Smooth muscle cell (in vitro differentiated cells): Measurements from ENCODE around the gene PHTF2. TPM values are rescaled to one million over a fixed set of nuclear protein-coding genes. Genes with fewer than 3 reads are reported as not detected.

Experiments
- DNase-seq: peaks from one replicate; lab custom pipeline; 2025; ENCODE audit not compliant: unreplicated experiment; lab: John Stamatoyannopoulos, UW
- H2AFZ ChIP-seq: fragments of 200-600 bp; sonication (generic); 2 replicates; pipeline ENCODE4 v1.6.0; 2016; ENCODE audit warnings: antibody characterized with exemption, low read depth, mild to moderate bottlenecking
- H3F3A ChIP-seq: fragments of 200-600 bp; sonication (generic); 2 replicates; pipeline ENCODE4 v1.6.0; 2017; ENCODE audit warnings: antibody characterized with exemption, low read depth
- H3K27ac ChIP-seq: fragments of 200-600 bp; sonication (generic); 2 replicates; pipeline ENCODE4 v1.5.1; 2016; ENCODE audit warnings: low read depth, mild to moderate bottlenecking
- H3K27me3 ChIP-seq: fragments of 200-600 bp; sonication (generic); 2 replicates; pipeline ENCODE4 v1.6.1; 2016; ENCODE audit warnings: low read depth, mild to moderate bottlenecking
- H3K36me3 ChIP-seq: fragments of 200-600 bp; sonication (generic); 2 replicates; pipeline ENCODE4 v1.5.1; 2016; ENCODE audit warnings: low read depth
- H3K4me1 ChIP-seq: fragments of 200-600 bp; sonication (generic); 2 replicates; pipeline ENCODE4 v1.5.1; 2016; ENCODE audit warnings: low read depth
- H3K4me2 ChIP-seq: fragments of 200-600 bp; sonication (generic); 2 replicates; pipeline ENCODE4 v1.6.0; 2016; ENCODE audit warnings: mild to moderate bottlenecking
- H3K4me3 ChIP-seq: fragments of 200-600 bp; sonication (generic); 2 replicates; pipeline ENCODE4 v1.5.1; 2016; ENCODE audit warnings: mild to moderate bottlenecking
- H3K79me2 ChIP-seq: fragments of 200-600 bp; sonication (generic); 2 replicates; pipeline ENCODE4 v1.6.0; 2016; ENCODE audit warnings: low read depth, mild to moderate bottlenecking
- H3K9ac ChIP-seq: fragments of 200-600 bp; sonication (generic); 2 replicates; pipeline ENCODE4 v1.6.0; 2016; ENCODE audit warnings: low read depth
- H3K9me3 ChIP-seq: fragments of 200-600 bp; sonication (generic); replicated peaks from 2 replicates; pipeline ENCODE4 v1.5.1; 2016; ENCODE audit warnings: low read depth
- H4K20me1 ChIP-seq: fragments of 200-600 bp; sonication (generic); 2 replicates; pipeline ENCODE4 v1.6.0; 2016; ENCODE audit warnings: low read depth
- WGBS: methylation state at CpG from one replicate; pipeline ENCODE4 v1.1.7; 2016; ENCODE audit warnings: low lambda C conversion rate; 5-methylcytosine and 5-hydroxymethylcytosine counted together
- polyA plus RNA-seq: library from polyadenylated mRNA; unstranded; fragments of >200 nt; fragmentation: Nextera tagmentation; extraction: Ambion mirVana; gene quantifications from 2 replicates; pipeline ENCODE4 v1.2.1, GENCODE V29; 2016
- total RNA-seq: library from RNA; depleted of rRNA; stranded (reverse); fragments of >200 nt; gene quantifications from 2 replicates; pipeline ENCODE4 v1.2.3, GENCODE V29; 2014
- TF ChIP-seq, protein P1 (sequence below): fragments of 200-600 bp; sonication (generic); IDR thresholded peaks from 2 replicates; pipeline ENCODE4 v1.5.1; 2017; ENCODE audit warnings: borderline replicate concordance, mild to moderate bottlenecking, antibody characterized with exemption; ENCODE audit not compliant: insufficient read depth, poor library complexity, severe bottlenecking

Gene PHTF2
- total and polyA plus RNA-seq, 2 experiments from 2014 or later: 66.6 to 100 TPM

DNA sequence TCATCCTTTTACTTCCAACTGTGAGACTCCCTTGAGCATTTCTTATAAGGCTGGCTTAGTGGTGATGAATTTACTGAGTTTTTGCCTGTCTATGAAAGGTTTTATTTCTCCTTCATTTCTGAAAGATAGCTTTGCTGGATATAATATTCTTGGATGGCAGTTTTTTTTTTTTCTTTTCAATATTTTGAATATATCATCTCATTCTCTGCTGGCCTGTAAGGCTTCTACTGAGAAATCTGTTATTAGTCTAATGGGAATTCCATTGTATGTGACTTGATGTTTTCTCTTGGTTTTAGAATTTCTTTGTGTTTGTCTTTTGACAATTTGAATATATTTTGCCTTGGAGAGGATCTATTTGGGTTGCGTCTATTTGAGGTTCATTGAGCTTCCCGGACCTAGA is 22.4 kb downstream of the PHTF2 start:
- WGBS: 97% methylated on average over 2 of the region's 2 CpGs
- Histone ChIP-seq H4K20me1 (peaks cover 16% of the 10 kb centered on the region), H3K9ac (no peak overlapping the region), H3K79me2 (peaks cover 98% of the 10 kb centered on the region), H3K27ac (no peak overlapping the region), H3K4me3 (no peak overlapping the region), H3K4me2 (no peak overlapping the region), H3F3A (no peaks in the 10 kb centered on the region), H3K9me3 (peaks cover 9% of the 10 kb centered on the region), H3K27me3 (no peaks in the 10 kb centered on the region), H2AFZ (no peak overlapping the region), H3K36me3 (peaks cover 41% of the 10 kb centered on the region), H3K4me1 (no peaks in the 10 kb centered on the region)
- DNase-seq: no peak
- TF ChIP-seq, protein P1, sequence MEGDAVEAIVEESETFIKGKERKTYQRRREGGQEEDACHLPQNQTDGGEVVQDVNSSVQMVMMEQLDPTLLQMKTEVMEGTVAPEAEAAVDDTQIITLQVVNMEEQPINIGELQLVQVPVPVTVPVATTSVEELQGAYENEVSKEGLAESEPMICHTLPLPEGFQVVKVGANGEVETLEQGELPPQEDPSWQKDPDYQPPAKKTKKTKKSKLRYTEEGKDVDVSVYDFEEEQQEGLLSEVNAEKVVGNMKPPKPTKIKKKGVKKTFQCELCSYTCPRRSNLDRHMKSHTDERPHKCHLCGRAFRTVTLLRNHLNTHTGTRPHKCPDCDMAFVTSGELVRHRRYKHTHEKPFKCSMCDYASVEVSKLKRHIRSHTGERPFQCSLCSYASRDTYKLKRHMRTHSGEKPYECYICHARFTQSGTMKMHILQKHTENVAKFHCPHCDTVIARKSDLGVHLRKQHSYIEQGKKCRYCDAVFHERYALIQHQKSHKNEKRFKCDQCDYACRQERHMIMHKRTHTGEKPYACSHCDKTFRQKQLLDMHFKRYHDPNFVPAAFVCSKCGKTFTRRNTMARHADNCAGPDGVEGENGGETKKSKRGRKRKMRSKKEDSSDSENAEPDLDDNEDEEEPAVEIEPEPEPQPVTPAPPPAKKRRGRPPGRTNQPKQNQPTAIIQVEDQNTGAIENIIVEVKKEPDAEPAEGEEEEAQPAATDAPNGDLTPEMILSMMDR: no peak

DNA sequence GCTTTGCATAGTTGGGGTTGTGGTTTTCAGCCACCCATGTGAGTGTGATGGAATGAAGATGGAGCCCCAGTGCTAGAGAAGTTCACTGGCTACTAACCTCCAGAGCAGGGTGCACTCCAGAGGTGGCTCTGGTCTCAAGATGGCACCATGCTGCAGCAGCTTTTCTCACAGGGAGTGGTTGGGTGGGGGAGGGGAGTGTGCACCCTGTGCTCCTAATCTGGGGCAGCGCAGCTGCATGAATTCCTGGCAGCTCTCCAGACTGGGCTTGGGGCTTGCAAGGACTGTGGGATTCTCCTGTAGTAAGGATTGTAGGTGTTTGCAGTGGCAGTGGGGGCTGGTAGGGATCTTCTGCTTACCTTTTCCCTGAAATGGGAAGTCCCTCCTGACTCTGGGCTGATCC is 23.7 kb downstream of the PHTF2 start:
- Histone ChIP-seq H3K9me3 (peaks cover 9% of the 10 kb centered on the region), H3K79me2 (peaks cover 98% of the 10 kb centered on the region), H3K27ac (no peak overlapping the region), H3K4me3 (no peak overlapping the region), H3K9ac (no peak overlapping the region), H3K4me2 (no peak overlapping the region), H3K4me1 (no peaks in the 10 kb centered on the region), H3K36me3 (peaks cover 30% of the 10 kb centered on the region), H2AFZ (no peak overlapping the region), H4K20me1 (peaks cover 29% of the 10 kb centered on the region), H3F3A (no peaks in the 10 kb centered on the region), H3K27me3 (no peaks in the 10 kb centered on the region)
- TF ChIP-seq, protein P1: no peak
- no peak for DNase-seq
- WGBS: 53% methylated on average over 1 of the region's 1 CpG

DNA sequence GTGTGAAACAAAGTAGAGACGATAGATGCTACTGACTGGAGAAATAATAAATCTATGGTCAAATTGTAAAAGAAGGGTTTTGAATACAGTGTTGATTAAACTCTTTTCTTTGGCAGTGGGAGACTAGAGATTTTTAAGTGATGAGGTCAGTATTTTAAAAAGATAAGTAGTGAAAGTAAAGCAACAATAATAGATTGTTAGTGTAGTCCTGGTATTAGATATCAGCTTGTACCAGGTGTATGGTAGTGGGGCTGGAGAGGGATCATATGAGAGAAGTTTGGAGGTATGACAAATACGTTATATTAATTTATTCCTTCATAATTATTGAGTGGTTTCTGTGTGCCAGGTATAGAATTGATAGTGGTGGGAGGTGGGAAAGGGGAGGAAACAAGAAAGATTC is 25.2 kb downstream of the PHTF2 start:
- 98% methylated on average over 2 of the region's 2 CpGs for WGBS
- no peak overlapping the region for H3K4me3 ChIP-seq

DNA sequence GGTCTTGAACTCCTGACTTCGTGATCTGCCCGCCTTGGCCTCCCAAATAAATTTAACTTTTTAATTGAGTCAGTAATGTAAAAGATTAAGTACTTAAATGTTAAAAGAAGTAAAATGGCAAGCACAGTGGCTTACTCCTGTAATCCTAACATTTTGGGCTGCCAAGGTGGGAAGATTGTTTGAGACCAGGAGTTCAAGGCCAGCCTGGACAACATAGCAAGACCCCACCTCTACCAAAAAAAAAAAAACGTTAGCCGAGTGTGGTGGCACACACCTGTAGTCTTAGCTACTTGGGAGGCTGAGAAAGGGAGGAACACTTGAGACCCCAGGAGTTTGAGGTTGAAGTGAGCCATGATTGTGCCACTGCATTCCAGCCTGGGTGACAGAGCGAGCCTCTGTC is 26.1 kb downstream of the PHTF2 start:
- Histone ChIP-seq H3K36me3 (peaks cover 13% of the 10 kb centered on the region), H3K79me2 (peaks cover 98% of the 10 kb centered on the region), H3K27ac (no peak overlapping the region), H3K4me2 (no peak overlapping the region), H3K4me1 (no peaks in the 10 kb centered on the region), H3F3A (no peaks in the 10 kb centered on the region), H3K27me3 (no peaks in the 10 kb centered on the region), H2AFZ (no peak overlapping the region), H3K9me3 (peaks cover 5% of the 10 kb centered on the region), H3K9ac (no peak overlapping the region), H3K4me3 (no peak overlapping the region), H4K20me1 (peaks cover 52% of the 10 kb centered on the region)
- TF ChIP-seq, protein P1: no peak
- no peak for DNase-seq
- WGBS: 97% methylated on average over 5 of the region's 5 CpGs

More for the DNA sequence above, 25.2 kb downstream of the PHTF2 start:
- TF ChIP-seq, protein P1: no peak
- Histone ChIP-seq H3K4me1 (no peaks in the 10 kb centered on the region), H3K4me2 (no peak overlapping the region), H3K36me3 (peaks cover 15% of the 10 kb centered on the region), H3K27me3 (no peaks in the 10 kb centered on the region), H3K9me3 (peaks cover 9% of the 10 kb centered on the region), H3F3A (no peaks in the 10 kb centered on the region), H3K9ac (no peak overlapping the region), H3K79me2 (peaks cover 98% of the 10 kb centered on the region), H2AFZ (no peak overlapping the region), H3K27ac (no peak overlapping the region), H4K20me1 (peaks cover 44% of the 10 kb centered on the region)
- no peak for DNase-seq
